Activated gamma-delta T cell treated with anti-CD3 and anti-CD28 coated beads, Interleukin-2, amount 50 U/mL, for 16 hours (primary cell): ENCODE results near the gene C4A.

Source experiments
- DNase-seq: peaks from one replicate; pipeline ENCODE4 v3.0.0-alpha.2; 2020; ENCODE audit warnings: low read depth

The C4A gene

DNA sequence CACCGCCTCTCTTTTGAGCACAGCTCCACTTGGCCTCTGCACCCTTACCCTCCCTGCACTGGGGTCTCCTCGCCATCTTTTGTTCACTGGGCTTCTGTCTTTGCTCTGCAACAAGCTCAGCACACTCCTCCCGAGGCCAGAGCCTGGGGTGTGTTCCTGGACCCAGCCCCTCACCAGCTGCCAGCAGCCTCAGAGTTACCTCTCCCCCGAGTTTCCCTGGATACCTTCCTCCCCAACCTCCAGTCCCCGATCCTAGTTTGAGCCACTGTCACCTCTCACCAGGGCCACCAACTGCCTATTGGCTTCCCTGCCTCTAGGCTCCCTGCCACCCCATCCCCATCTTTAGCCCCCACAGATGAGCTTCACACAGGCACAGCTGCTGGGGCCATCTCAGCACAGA lies 68.7 kb downstream of the C4A start:
- no peak for DNase-seq
